Psoas muscle (tissue), 8 donors: ENCODE results near the gene ADGRG1. TPM values are rescaled to one million over a fixed set of nuclear protein-coding genes. Genes with fewer than 3 reads are reported as not detected.

Source experiments
- ATAC-seq, 4 donors: fragments of 200-7000 bp; cut with Tn5 transposase; one replicate each; pipeline ENCODE4 v1.9.1; 2020; ENCODE audit warnings: moderate library complexity in 3 of 4, mild to moderate bottlenecking in 2 of 4
- DNase-seq, 2 donors: peaks; one replicate each; pipeline ENCODE4 v3.0.0-alpha.2; 2020
- H3K27ac ChIP-seq: fragments of 200-600 bp; one replicate; pipeline ENCODE4 v1.8.0; 2022
- H3K27me3 ChIP-seq, 3 donors: fragments of 200-600 bp in 1 of 3; one replicate each; pipeline versions ENCODE4 v1.6.1 to v1.8.0; 2013 to 2022; ENCODE audit warnings: low read length in 2 of 3, mild to moderate bottlenecking in 2 of 3, moderate library complexity in 1 of 3; ENCODE audit not compliant: insufficient read depth in 3 of 3
- H3K36me3 ChIP-seq, 2 donors: fragments of 200-600 bp in 1 of 2; one replicate each; pipeline versions ENCODE4 v1.6.1 to v1.8.0; 2013 to 2022; ENCODE audit warnings: low read depth in 1 of 2, mild to moderate bottlenecking in 1 of 2, moderate library complexity in 1 of 2; ENCODE audit not compliant: insufficient read depth in 1 of 2
- H3K4me1 ChIP-seq: fragments of 200-600 bp; one replicate; pipeline ENCODE4 v1.8.0; 2022
- H3K4me3 ChIP-seq: fragments of 200-600 bp; one replicate; pipeline ENCODE4 v1.8.0; 2022; ENCODE audit warnings: mild to moderate bottlenecking
- H3K9me3 ChIP-seq: fragments of 200-600 bp; one replicate; pipeline ENCODE4 v1.8.0; 2022
- WGBS, 3 donors: extraction: QIAGEN DNeasy Blood & Tissue Kit; methylation state at CpG; one replicate each; pipeline versions ENCODE4 v1.1.6 to v1.1.7; 2013; 5-methylcytosine and 5-hydroxymethylcytosine counted together
- intact Hi-C, 2 donors: fragments of 100-400 bp; cut with DNase I; formaldehyde crosslinking; loops; one replicate each; pipeline versions ENCODE4 v1.11.0 to v1.14.2; 2022
- polyA plus RNA-seq, 3 donors: library from polyadenylated mRNA; stranded (reverse); fragments of 200-250 nt; gene quantifications; one replicate each; pipeline ENCODE4 v1.2.3, GENCODE V29; 2013
- total RNA-seq, 4 donors: library from RNA; stranded (reverse); fragmentation: NEBNext Ultra II Directional in 2 of 4; extraction: Animal tissue kit (Norgen Biotek cat#: 25700) in 2 of 4; gene quantifications; one replicate each; pipeline versions ENCODE4 v1.2.1 to v1.2.4, GENCODE V29; 2021 to 2023
- TF ChIP-seq, protein P1 (sequence below): fragments of 200-600 bp; IDR thresholded peaks from one replicate; pipeline ENCODE4 v1.8.0; 2022; ENCODE audit warnings: antibody characterized with exemption
- donor health status: healthy with polysubstance abuse.
- donor health status: DM: no; HTN: no; CAD: no; lungs with moderate emphysema.
- donor health status: Bipolar disorder and iron deficiency.
- donor health status: healthy.
- donor health status: DM: yes; HTN: yes; CAD: no.
- donor health status: DM: no; HTN: no; CAD: no.
- donor health status: DM: no; HTN: no; CAD: no.
- donor health status: DM: yes; HTN: yes; CAD: no.

Gene ADGRG1
- total and polyA plus RNA-seq, 7 donors: 5.3 to 19.4 (median 14.2) TPM

DNA sequence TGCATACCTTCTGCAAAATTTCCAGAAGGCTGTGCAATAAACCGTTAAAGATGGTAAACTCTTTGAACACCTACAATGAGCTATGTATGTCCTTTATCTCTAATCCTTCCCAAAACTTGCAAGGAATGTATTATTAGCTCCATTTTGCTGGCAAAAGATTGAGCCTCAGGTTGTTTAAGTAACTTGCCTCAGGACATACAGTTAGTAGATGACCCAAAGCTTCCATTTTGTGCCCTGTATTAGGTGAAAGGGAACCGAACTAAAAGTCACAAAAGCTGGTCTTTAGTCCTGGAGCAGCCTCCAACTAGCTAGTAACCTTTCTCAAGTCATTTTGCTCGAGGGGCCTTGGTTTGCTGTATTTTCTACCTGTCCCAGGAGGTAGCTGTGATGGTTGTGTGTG lies 44.0 kb downstream of the ADGRG1 start:
- WGBS, 3 donors: 66 to 74% (median 74%) methylated on average over 3 of the region's 3 CpGs
- Histone ChIP-seq H3K4me1 (no peaks in the 10 kb centered on the region), H3K27ac (no peak overlapping the region), H3K27me3 (no peaks in the 10 kb centered on the region), H3K4me3 (no peak overlapping the region), H3K9me3 (no peaks in the 10 kb centered on the region), H3K36me3 (no peaks in the 10 kb centered on the region)
- no peak for ATAC-seq
- TF ChIP-seq, protein P1, sequence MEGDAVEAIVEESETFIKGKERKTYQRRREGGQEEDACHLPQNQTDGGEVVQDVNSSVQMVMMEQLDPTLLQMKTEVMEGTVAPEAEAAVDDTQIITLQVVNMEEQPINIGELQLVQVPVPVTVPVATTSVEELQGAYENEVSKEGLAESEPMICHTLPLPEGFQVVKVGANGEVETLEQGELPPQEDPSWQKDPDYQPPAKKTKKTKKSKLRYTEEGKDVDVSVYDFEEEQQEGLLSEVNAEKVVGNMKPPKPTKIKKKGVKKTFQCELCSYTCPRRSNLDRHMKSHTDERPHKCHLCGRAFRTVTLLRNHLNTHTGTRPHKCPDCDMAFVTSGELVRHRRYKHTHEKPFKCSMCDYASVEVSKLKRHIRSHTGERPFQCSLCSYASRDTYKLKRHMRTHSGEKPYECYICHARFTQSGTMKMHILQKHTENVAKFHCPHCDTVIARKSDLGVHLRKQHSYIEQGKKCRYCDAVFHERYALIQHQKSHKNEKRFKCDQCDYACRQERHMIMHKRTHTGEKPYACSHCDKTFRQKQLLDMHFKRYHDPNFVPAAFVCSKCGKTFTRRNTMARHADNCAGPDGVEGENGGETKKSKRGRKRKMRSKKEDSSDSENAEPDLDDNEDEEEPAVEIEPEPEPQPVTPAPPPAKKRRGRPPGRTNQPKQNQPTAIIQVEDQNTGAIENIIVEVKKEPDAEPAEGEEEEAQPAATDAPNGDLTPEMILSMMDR: no peak
- no peak for DNase-seq
- intact Hi-C loops: no loop called here

DNA sequence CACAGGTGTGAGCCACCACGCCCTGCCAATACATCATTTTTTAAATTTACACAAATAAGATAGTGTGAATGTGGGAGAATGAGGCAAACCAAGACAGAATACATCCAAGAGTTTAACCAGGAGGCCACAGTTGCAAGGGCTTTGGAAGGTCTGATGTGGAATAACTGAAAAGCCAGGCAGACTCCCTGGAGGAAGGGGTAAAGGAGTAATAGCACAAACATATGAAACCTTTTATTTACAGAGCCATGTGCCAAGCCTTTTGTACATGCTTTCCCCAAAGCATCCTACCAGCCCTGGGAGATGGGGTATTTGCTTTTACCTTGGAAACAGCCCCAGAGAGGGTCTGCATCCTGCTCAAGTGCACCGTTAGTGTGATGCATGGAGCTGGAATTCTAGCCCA lies 44.4 kb downstream of the ADGRG1 start:
- TF ChIP-seq, protein P1: no peak
- no peaks in the 10 kb centered on the region for H3K36me3 ChIP-seq
- no peak overlapping the region for H3K27ac ChIP-seq
- H3K9me3 ChIP-seq: no peaks in the 10 kb centered on the region
- intact Hi-C loops: no loop called here
- H3K27me3 ChIP-seq: no peaks in the 10 kb centered on the region
- 75 to 84% (median 79%) methylated on average over 2 of the region's 2 CpGs for WGBS, 3 donors
- no peak for DNase-seq
- H3K4me1 ChIP-seq: no peaks in the 10 kb centered on the region
- no peak for ATAC-seq
- H3K4me3 ChIP-seq: no peak overlapping the region

DNA sequence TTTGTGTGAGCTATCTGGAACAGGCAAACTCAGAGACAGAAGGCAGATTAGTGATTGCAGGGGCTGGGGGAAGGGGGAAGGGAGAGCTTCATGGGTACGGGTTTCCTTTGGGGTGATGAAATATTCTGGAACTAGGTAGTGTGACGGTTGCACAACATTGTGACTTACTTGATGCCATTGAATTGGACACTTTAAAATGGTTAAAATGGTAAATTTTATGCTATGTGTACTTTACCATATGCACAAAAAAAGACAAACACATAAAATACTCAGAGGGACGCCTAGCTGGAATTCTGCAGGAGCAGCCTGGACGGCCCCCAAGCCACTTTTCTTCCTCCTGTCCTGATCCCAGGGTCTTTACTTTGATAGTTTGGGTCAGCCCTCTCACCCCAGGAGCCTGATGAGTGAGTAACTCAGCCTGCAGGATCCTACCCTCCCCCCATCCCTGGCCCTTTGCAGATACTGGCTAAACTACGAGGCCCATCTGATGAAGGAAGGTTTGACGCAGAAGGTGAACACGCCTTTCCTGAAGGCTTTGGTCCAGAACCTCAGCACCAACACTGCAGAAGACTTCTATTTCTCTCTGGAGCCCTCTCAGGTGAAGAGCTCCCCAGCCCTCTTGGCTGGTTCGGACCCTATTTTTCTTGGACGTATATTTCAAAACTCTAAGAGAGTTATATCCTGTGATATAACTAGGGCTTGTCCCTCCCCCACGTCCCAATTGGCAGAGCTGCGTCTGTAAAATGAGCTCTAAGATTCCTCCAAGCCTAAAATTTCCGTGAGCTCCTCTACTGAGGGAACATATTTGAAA lies 47.5 kb downstream of the ADGRG1 start:
- no peak for ATAC-seq
- WGBS, 3 donors: 37 to 41% (median 38%) methylated on average over 12 of the region's 12 CpGs
- intact Hi-C loops: no loop called here

DNA sequence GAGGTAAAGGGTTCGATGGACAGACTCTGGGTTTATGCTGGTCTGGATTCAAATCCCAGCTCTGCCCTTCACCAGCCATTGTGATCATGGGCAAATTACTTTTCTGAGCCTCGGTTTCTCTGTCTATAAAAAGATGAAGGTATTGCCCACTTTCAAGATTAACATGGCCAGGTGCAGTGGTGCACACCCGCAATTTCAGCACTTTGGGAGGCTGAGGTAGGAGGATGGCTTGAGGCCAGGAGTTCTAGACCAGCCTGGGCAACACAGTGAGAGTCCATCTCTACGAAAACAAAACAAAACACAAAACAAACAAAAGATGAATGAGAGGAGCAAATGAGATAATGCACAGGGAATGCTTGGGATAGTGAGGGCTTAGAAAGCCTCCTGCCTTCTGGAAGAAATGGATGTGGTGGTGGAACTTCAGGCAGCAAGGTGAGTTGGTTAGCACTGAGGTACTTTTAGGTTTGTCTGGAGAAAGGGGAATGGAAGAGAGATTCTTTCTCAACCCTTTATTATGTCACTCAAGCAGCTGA lies 48.2 kb downstream of the ADGRG1 start:
- Histone ChIP-seq H3K4me1 (no peaks in the 10 kb centered on the region), H3K27ac (no peak overlapping the region), H3K4me3 (no peak overlapping the region), H3K9me3 (no peaks in the 10 kb centered on the region), H3K27me3 (no peaks in the 10 kb centered on the region), H3K36me3 (no peaks in the 10 kb centered on the region)
- 58 to 65% (median 61%) methylated on average over 4 of the region's 4 CpGs for WGBS, 3 donors
- ATAC-seq (no peak), DNase-seq (no peak)
- TF ChIP-seq, protein P1: no peak
- intact Hi-C loops: no loop called here

More for the DNA sequence above, 47.5 kb downstream of the ADGRG1 start:
- H3K9me3 ChIP-seq: no peaks in the 10 kb centered on the region
- no peaks in the 10 kb centered on the region for H3K4me1 ChIP-seq
- DNase-seq: no peak
- H3K27me3 ChIP-seq: no peaks in the 10 kb centered on the region
- no peak overlapping the region for H3K27ac ChIP-seq
- no peak overlapping the region for H3K4me3 ChIP-seq
- no peaks in the 10 kb centered on the region for H3K36me3 ChIP-seq
- TF ChIP-seq, protein P1: no peak
